Subcutaneous adipose tissue (tissue), 4 donors: ENCODE measurements around the gene FGF6. TPM values are rescaled to one million over a fixed set of nuclear protein-coding genes. Genes with fewer than 3 reads are reported as not detected.

Source experiments
- CTCF ChIP-seq: fragments of 450-650 bp; IDR thresholded peaks from one replicate; pipeline ENCODE4 v1.5.1; 2016; ENCODE audit warnings: low read depth, mild to moderate bottlenecking, control low read depth, antibody characterized with exemption, moderate library complexity
- total RNA-seq, 4 donors: library from RNA; depleted of rRNA; stranded (reverse); fragments of >200 nt; gene quantifications; one replicate each; pipeline ENCODE4 v1.1.0, GENCODE V29; 2016

The FGF6 gene
- total RNA-seq, 4 donors from 2014 or later: not detected

- TF ChIP-seq CTCF: no peak
Observed at GRCh38 chr12:4444031-4444430, 1.6 kb downstream of the FGF6 start.

- TF ChIP-seq CTCF: no peak
Observed at GRCh38 chr12:4443616-4444015, 2.0 kb downstream of the FGF6 start.

- no peak for TF ChIP-seq CTCF
Observed at GRCh38 chr12:4441355-4442335, 4.0 kb downstream of the FGF6 start.

GRCh38 chr12:4440187-4440941 lies 5.3 kb downstream of the FGF6 start:
- TF ChIP-seq CTCF: no peak

GRCh38 chr12:4439736-4440135 lies 5.9 kb downstream of the FGF6 start:
- no peak for TF ChIP-seq CTCF

GRCh38 chr12:4438834-4439596 lies 6.6 kb downstream of the FGF6 start:
- no peak for TF ChIP-seq CTCF
